OCI-LY3 (cell line): ENCODE measurements around the gene ZNF618.

Source experiments
- H2AFZ ChIP-seq: fragments of 200-600, 300-600 bp; shearing (Covaris generic); 2 replicates; pipeline ENCODE4 v1.6.0; 2014; ENCODE audit warnings: antibody characterized with exemption, low read depth, low read length
- H3K27ac ChIP-seq: fragments of 200-600, 300-600 bp; sonication (generic); 2 replicates; pipeline ENCODE4 v1.5.1; 2014; ENCODE audit warnings: mild to moderate bottlenecking, low read length, moderate library complexity, mixed read lengths
- H3K27me3 ChIP-seq: fragments of 200-600, 300-600 bp; sonication (generic); 2 replicates; pipeline ENCODE4 v1.6.1; 2014; ENCODE audit warnings: low read depth, low read length, mixed read lengths
- H3K36me3 ChIP-seq: fragments of 200-600, 300-600 bp; sonication (generic); replicated peaks from 2 replicates; pipeline ENCODE3; 2014; ENCODE audit warnings: low read depth, low read length, mixed read lengths
- H3K4me1 ChIP-seq: fragments of 300-600, 200-600 bp; sonication (generic); 2 replicates; pipeline ENCODE4 v1.6.1; 2014; ENCODE audit warnings: low read length, mixed read lengths
- H3K4me2 ChIP-seq: fragments of 200-600, 300-600 bp; sonication (generic); 2 replicates; pipeline ENCODE4 v1.6.1; 2014; ENCODE audit warnings: low read length, mixed read lengths
- H3K4me3 ChIP-seq: fragments of 300-600, 200-600 bp; sonication (generic); 2 replicates; pipeline ENCODE4 v1.5.1; 2014; ENCODE audit warnings: antibody characterized with exemption, mild to moderate bottlenecking, low read length, moderate library complexity
- H3K79me2 ChIP-seq: fragments of 300-600, 200-600 bp; shearing (Covaris generic); 2 replicates; pipeline ENCODE4 v1.6.1; 2014; ENCODE audit warnings: mild to moderate bottlenecking, low read length, mixed read lengths
- H3K9ac ChIP-seq: fragments of 300-600, 200-600 bp; shearing (Covaris generic); 2 replicates; pipeline ENCODE4 v1.6.0; 2014; ENCODE audit warnings: mild to moderate bottlenecking, low read length, moderate library complexity
- H3K9me3 ChIP-seq: fragments of 200-600, 300-600 bp; shearing (Covaris generic); 2 replicates; pipeline ENCODE4 v1.6.1; 2014; ENCODE audit warnings: low read length, mixed read lengths; ENCODE audit not compliant: insufficient read depth
- H4K20me1 ChIP-seq: fragments of 200-600, 300-600 bp; sonication (generic); 2 replicates; pipeline ENCODE4 v1.6.1; 2016; ENCODE audit warnings: low read length, mixed read lengths; ENCODE audit not compliant: insufficient read depth
- EZH2phosphoT487 ChIP-seq: fragments of 200-600 bp; shearing (Covaris generic); IDR thresholded peaks from 2 replicates; pipeline ENCODE4 v1.6.1; 2018; ENCODE audit warnings: antibody characterized with exemption, mixed run types, low read depth
- TF ChIP-seq, protein P1 (sequence below): fragments of 200-600, 300-600 bp; sonication (generic); IDR thresholded peaks from 2 replicates; pipeline ENCODE4 v1.5.1; 2014; ENCODE audit warnings: antibody characterized with exemption, low read length, low read depth

The ZNF618 gene

DNA sequence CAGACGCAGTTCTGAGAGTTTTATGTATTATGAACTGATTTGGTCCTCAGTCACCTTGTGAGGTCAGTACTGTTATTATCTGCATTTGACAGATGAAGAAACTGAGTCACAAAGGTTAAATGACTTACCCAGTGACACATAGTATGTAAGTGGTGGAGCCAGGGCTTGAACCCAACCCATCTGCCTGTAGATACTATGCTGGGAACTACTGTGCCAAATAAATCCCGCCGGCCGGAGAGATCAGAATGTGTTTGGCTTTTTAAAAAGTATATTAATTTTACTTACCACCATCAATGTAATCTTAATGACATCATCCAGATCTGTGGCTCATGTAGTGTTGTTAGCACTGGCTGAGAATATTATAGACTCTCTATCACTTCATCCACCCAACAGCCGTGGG is 80.8 kb downstream of the ZNF618 start:
- Histone ChIP-seq H4K20me1 (no peaks in the 10 kb centered on the region), H3K4me2 (no peak overlapping the region), H3K79me2 (no peaks in the 10 kb centered on the region), H3K4me1 (no peaks in the 10 kb centered on the region), H3K27me3 (peaks cover 3% of the 10 kb centered on the region; the same call in 1 of the 2 replicates), H3K36me3 (no peaks in the 10 kb centered on the region), H3K27ac (no peak overlapping the region), H2AFZ (no peak overlapping the region), H3K9ac (no peak overlapping the region), H3K4me3 (no peak overlapping the region), H3K9me3 (no peaks in the 10 kb centered on the region)
- TF ChIP-seq, protein P1, sequence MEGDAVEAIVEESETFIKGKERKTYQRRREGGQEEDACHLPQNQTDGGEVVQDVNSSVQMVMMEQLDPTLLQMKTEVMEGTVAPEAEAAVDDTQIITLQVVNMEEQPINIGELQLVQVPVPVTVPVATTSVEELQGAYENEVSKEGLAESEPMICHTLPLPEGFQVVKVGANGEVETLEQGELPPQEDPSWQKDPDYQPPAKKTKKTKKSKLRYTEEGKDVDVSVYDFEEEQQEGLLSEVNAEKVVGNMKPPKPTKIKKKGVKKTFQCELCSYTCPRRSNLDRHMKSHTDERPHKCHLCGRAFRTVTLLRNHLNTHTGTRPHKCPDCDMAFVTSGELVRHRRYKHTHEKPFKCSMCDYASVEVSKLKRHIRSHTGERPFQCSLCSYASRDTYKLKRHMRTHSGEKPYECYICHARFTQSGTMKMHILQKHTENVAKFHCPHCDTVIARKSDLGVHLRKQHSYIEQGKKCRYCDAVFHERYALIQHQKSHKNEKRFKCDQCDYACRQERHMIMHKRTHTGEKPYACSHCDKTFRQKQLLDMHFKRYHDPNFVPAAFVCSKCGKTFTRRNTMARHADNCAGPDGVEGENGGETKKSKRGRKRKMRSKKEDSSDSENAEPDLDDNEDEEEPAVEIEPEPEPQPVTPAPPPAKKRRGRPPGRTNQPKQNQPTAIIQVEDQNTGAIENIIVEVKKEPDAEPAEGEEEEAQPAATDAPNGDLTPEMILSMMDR, result no peak
- TF ChIP-seq EZH2phosphoT487, result no peak

DNA sequence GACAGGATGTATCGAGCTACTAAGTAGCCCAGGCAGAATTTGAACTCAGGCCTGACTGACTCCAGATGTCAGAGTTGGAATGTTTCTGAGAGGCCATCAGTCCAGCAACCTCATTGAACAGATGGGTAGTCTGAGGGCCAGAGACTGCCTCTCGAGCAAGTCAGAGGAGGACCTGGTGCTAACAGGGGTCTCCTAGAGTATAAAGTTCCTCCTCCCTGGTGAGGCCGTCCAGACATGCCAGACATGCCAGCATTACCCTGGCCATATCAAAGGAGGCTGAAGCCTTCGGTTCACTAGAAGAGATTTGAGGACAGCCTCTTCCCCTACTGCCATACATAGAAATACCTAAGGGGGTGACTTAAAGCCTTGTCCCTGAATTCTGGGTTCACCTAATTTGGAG is 81.2 kb downstream of the ZNF618 start:
- Histone ChIP-seq H4K20me1 (no peaks in the 10 kb centered on the region), H3K27me3 (peaks cover 3% of the 10 kb centered on the region; the same call in 1 of the 2 replicates), H3K36me3 (no peaks in the 10 kb centered on the region), H3K4me1 (no peaks in the 10 kb centered on the region), H2AFZ (no peak overlapping the region), H3K79me2 (no peaks in the 10 kb centered on the region), H3K9ac (no peak overlapping the region), H3K4me2 (no peak overlapping the region), H3K9me3 (no peaks in the 10 kb centered on the region), H3K4me3 (no peak overlapping the region), H3K27ac (no peak overlapping the region)
- TF ChIP-seq, protein P1, result no peak
- no peak for TF ChIP-seq EZH2phosphoT487

GRCh38 chr9:113957821-113958341 is 81.8 kb downstream of the ZNF618 start:
- H3K79me2 ChIP-seq, result no peaks in the 10 kb centered on the region
- no peak overlapping the region for H3K4me2 ChIP-seq
- H4K20me1 ChIP-seq, result no peaks in the 10 kb centered on the region
- no peak overlapping the region for H3K9ac ChIP-seq
- H2AFZ ChIP-seq, result no peak overlapping the region
- H3K27me3 ChIP-seq, result peaks cover 3% of the 10 kb centered on the region; the same call in 1 of the 2 replicates
- H3K9me3 ChIP-seq, result no peaks in the 10 kb centered on the region
- H3K27ac ChIP-seq, result no peak overlapping the region
- H3K4me3 ChIP-seq, result no peak overlapping the region
- H3K36me3 ChIP-seq, result no peaks in the 10 kb centered on the region
- TF ChIP-seq, protein P1, result no peak
- no peak for TF ChIP-seq EZH2phosphoT487
- no peaks in the 10 kb centered on the region for H3K4me1 ChIP-seq

- Histone ChIP-seq H3K4me1 (no peaks in the 10 kb centered on the region), H3K4me2 (no peak overlapping the region), H3K79me2 (no peaks in the 10 kb centered on the region), H4K20me1 (no peaks in the 10 kb centered on the region), H3K4me3 (no peak overlapping the region), H3K27me3 (no peaks in the 10 kb centered on the region; the same call in 1 of the 2 replicates), H2AFZ (no peak overlapping the region), H3K36me3 (no peaks in the 10 kb centered on the region), H3K27ac (no peak overlapping the region), H3K9ac (no peak overlapping the region), H3K9me3 (no peaks in the 10 kb centered on the region)
- TF ChIP-seq EZH2phosphoT487, result no peak
- TF ChIP-seq, protein P1, result no peak
These were observed 82.4 kb downstream of the ZNF618 start for GRCh38 chr9:113958556-113958955.
